NB4 (cell line): ENCODE results near the gene EGLN3.

Source experiments
- POLR2A ChIP-seq: IDR thresholded peaks from 2 replicates; pipeline ENCODE4 v1.6.1; 2011; ENCODE audit warnings: mild to moderate bottlenecking; ENCODE audit not compliant: insufficient read length; ENCODE audit errors: extremely low read depth
- TF ChIP-seq, protein P1 (sequence below): IDR thresholded peaks from one replicate; pipeline ENCODE4 v1.5.1; 2012; ENCODE audit warnings: low read depth, low read length
- TF ChIP-seq, protein P2 (sequence below): IDR thresholded peaks from 2 replicates; pipeline ENCODE4 v1.6.1; 2011; ENCODE audit warnings: low read depth, low read length

DNA sequence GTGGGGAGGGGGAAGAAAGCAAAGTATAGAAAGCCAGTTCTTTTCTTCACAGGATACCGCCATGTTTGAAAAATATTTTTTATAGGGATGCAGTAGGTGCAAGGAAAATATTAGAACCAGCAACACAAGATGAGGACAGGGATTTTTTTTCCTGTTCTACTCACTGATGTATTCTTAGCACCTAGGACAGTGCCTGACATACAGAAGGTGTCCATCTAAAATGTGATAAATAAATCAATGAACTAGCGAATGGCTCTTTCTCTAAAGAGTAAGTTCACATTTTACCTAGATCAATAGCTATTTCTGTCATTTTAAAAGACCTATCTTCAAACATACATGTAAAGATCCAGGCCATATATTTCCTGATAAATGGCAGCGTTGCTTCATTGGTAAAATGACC is 18.8 kb downstream of the EGLN3 start:
- no peak for TF ChIP-seq POLR2A
- TF ChIP-seq, protein P1, sequence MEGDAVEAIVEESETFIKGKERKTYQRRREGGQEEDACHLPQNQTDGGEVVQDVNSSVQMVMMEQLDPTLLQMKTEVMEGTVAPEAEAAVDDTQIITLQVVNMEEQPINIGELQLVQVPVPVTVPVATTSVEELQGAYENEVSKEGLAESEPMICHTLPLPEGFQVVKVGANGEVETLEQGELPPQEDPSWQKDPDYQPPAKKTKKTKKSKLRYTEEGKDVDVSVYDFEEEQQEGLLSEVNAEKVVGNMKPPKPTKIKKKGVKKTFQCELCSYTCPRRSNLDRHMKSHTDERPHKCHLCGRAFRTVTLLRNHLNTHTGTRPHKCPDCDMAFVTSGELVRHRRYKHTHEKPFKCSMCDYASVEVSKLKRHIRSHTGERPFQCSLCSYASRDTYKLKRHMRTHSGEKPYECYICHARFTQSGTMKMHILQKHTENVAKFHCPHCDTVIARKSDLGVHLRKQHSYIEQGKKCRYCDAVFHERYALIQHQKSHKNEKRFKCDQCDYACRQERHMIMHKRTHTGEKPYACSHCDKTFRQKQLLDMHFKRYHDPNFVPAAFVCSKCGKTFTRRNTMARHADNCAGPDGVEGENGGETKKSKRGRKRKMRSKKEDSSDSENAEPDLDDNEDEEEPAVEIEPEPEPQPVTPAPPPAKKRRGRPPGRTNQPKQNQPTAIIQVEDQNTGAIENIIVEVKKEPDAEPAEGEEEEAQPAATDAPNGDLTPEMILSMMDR: no peak
- TF ChIP-seq, protein P2, sequence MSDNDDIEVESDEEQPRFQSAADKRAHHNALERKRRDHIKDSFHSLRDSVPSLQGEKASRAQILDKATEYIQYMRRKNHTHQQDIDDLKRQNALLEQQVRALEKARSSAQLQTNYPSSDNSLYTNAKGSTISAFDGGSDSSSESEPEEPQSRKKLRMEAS: no peak
